Measurements from ENCODE around the gene OR6C2. TPM values are rescaled to one million over a fixed set of nuclear protein-coding genes. Genes with fewer than 3 reads are reported as not detected.
"Not testable (repeated sequence)": the region's sequence is repeated elsewhere in the genome, so short reads cannot be mapped to it uniquely, and the experiment has no call there.

The OR6C2 gene
- total RNA-seq, 1 donor from 2014 or later, result not detected

DNA sequence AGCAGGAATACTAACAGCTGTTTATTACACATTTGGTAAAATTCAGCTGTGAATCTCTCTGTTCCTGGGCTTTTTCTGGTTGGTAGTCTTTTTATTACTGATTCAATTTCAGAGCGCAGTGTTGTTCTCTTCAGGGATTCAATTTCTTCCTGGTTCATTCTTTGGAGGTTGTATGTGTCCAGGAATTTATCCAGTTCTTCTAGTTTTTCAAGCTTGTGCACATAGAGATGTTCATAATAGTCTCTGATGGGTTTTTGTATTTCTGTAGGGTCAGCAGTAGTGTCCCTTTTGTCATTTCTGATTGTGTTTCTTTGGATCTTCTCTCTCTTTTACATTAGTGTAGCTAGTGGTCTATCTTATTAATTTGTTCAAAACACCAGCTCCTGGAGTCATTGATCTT lies 26.9 kb upstream of the OR6C2 start:
- intact Hi-C loops (cut with DNase I), result no loop called here
- Histone ChIP-seq H3K36me3 (no peaks in the 10 kb centered on the region), H3K9me3 (no peaks in the 10 kb centered on the region), H3K4me1 (no peaks in the 10 kb centered on the region), H3K27me3 (no peaks in the 10 kb centered on the region), H3K27ac (no peak overlapping the region), H3K4me3 (no peak overlapping the region)
- no peak for TF ChIP-seq CTCF (IDR thresholded peaks at IDR 0.05)
- no peak for TF ChIP-seq POLR2A (IDR thresholded peaks at IDR 0.05)
- no peak for TF ChIP-seq POLR2AphosphoS5 (IDR thresholded peaks at IDR 0.05; ENCODE audit: insufficient read depth in 1 of 2, low read depth in 1 of 2)
- DNase-seq (ENCODE audit: extremely low spot score in 2 of 2), result no peak

DNA sequence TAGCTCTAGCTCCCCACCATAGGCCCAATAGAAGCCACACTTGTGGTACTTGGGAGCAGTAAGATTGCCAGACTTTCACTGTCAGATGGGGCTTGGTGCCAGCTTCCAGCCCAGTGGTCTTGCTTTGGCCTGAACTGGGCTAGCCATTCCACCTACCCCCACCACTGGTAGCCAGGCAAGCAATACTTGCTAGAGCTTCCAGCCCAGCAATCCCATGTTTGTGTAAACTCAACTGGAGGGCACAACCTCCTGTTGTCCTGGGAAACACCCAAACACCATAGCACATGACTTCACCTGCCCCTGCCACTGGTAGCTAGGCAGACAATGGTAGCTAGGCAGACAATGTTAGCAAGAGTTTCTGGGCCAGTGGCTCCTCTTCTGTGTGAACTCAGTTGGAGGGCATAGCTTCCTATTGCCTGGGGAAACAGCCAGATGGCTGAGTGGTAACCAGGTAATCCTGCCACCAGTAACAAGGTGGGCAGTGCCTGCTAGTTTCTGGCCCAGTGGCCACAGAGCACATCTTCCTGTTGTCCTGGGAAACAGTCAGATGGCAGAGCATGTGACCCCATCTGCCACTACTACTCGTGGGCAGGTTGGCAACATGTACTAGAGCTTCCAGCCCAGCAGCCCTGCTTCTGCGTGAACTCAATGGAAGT lies 23.4 kb upstream of the OR6C2 start:
- no peak overlapping the region for H3K4me3 ChIP-seq

GRCh38 chr12:55425954-55426353 lies 17.9 kb upstream of the OR6C2 start, which contains the start of gene OR6C76:
TSS of gene OR6C76 (plus strand) at chr12:55426254. CDS start at chr12:55426254, 0 bp downstream.
- no peak for DNase-seq (ENCODE audit: extremely low spot score in 2 of 2)

More for the DNA sequence above, 23.4 kb upstream of the OR6C2 start:
- Histone ChIP-seq H3K27ac (no peak overlapping the region), H3K4me1 (no peaks in the 10 kb centered on the region), H3K27me3 (no peaks in the 10 kb centered on the region), H3K9me3 (no peaks in the 10 kb centered on the region), H3K36me3 (no peaks in the 10 kb centered on the region)
- TF ChIP-seq POLR2A (IDR thresholded peaks at IDR 0.05) (no peak), CTCF (IDR thresholded peaks at IDR 0.05) (no peak), POLR2AphosphoS5 (IDR thresholded peaks at IDR 0.05; ENCODE audit: insufficient read depth in 1 of 2, low read depth in 1 of 2) (no peak)
- no peak for DNase-seq (ENCODE audit: extremely low spot score in 2 of 2)
- intact Hi-C loops (cut with DNase I), result no loop called here

DNA sequence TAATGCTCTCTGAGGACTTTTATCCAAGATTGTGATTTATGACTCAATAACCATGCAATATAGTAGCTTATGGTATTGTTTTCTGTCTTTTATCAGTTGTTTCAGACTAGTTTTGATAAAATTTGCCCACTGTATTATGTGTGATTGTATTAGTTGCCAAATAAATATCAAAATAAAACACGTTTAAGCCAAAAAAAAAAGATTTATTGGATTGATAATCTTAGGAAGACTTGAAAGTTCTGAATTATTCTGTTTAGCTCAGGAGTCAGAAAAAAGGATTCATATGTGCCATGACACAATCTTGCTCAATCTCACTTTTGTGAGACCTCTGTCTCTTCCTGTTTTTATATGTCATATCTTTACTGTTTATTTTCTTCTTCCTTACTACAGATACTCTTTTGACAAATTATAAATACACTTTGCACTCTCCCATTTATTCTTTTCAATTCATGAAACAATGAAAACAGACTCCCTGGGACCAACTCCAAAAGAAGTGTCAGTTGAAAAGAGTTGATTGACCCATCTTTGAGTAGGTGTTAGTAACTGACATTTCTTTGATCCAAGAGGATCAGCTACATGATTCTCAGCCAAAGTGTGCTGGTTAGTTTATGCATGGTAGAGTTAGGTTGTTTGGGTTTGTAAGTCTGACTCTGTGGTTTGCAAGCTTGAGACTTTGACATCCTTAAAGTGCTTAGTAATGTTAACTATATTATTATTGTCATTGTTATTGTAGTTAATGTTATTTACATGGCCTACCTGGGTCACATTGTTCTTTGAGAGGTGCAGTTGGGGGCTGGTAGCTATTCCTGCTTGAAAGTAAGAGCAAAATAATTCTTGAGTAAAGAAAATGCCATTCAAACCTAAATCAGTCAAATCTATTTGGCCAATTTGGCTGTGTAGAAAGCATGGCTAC lies 15.3 kb upstream of the OR6C2 start:
- TF ChIP-seq POLR2A (IDR thresholded peaks at IDR 0.05) (no peak), POLR2AphosphoS5 (IDR thresholded peaks at IDR 0.05; ENCODE audit: insufficient read depth in 1 of 2, low read depth in 1 of 2) (no peak), CTCF (IDR thresholded peaks at IDR 0.05) (no peak)

More at GRCh38 chr12:55425954-55426353, 17.9 kb upstream of the OR6C2 start, which contains the start of gene OR6C76:
- H3K36me3 ChIP-seq, result no peaks in the 10 kb centered on the region
- TF ChIP-seq CTCF (IDR thresholded peaks at IDR 0.05) (no peak), POLR2AphosphoS5 (IDR thresholded peaks at IDR 0.05; ENCODE audit: insufficient read depth in 1 of 2, low read depth in 1 of 2) (no peak), POLR2A (IDR thresholded peaks at IDR 0.05) (no peak)
- H3K4me1 ChIP-seq, result no peaks in the 10 kb centered on the region
- no peaks in the 10 kb centered on the region for H3K27me3 ChIP-seq
- H3K27ac ChIP-seq, result no peak within 1 kb of the TSS
- no peak within 1 kb of the TSS for H3K4me3 ChIP-seq
- H3K9me3 ChIP-seq, result no peaks in the 10 kb centered on the region
- intact Hi-C loops (cut with DNase I), result no loop called here

GRCh38 chr12:55441233-55441632 lies 2.6 kb upstream of the OR6C2 start:
- H3K9me3 ChIP-seq; intact Hi-C loops (cut with DNase I): not testable (repeated sequence)

More for the DNA sequence above, 15.3 kb upstream of the OR6C2 start:
- no peaks in the 10 kb centered on the region for H3K4me1 ChIP-seq
- no peaks in the 10 kb centered on the region for H3K27me3 ChIP-seq
- no peak for DNase-seq (ENCODE audit: extremely low spot score in 2 of 2)
- no peak overlapping the region for H3K4me3 ChIP-seq
- intact Hi-C loops (cut with DNase I), result no loop called here
- H3K36me3 ChIP-seq, result no peaks in the 10 kb centered on the region
- no peak overlapping the region for H3K27ac ChIP-seq
- no peaks in the 10 kb centered on the region for H3K9me3 ChIP-seq

More at GRCh38 chr12:55441233-55441632, 2.6 kb upstream of the OR6C2 start:
- H3K4me1 ChIP-seq; H3K4me3 ChIP-seq; H3K36me3 ChIP-seq; H3K27me3 ChIP-seq; DNase-seq (ENCODE audit: extremely low spot score in 2 of 2); H3K27ac ChIP-seq: not testable (repeated sequence)

All from vagina (tissue), 2 donors.